H1 (cell line): ENCODE data around the gene DNAJA3.

ENCODE experiments used
- CREB1 ChIP-seq: IDR thresholded peaks from 2 replicates; pipeline ENCODE4 v1.6.1; 2012; ENCODE audit warnings: inconsistent platforms
- FOSL1 ChIP-seq: IDR thresholded peaks from 2 replicates; pipeline ENCODE4 v1.6.1; 2011; ENCODE audit warnings: mild to moderate bottlenecking, low read depth, low read length, moderate library complexity; ENCODE audit not compliant: insufficient read depth
- GTF2F1 ChIP-seq: IDR thresholded peaks from 2 replicates; pipeline ENCODE4 v1.6.1; 2012; ENCODE audit warnings: low read depth, low read length, improper control_type of control experiment, borderline replicate concordance
- MAFK ChIP-seq: IDR thresholded peaks from 2 replicates; pipeline ENCODE4 v1.6.1; 2012; ENCODE audit warnings: low read depth, mild to moderate bottlenecking, improper control_type of control experiment, low read length
- POU5F1 ChIP-seq: IDR thresholded peaks from 2 replicates; pipeline ENCODE4 v1.6.1; 2011; ENCODE audit warnings: low read depth, mild to moderate bottlenecking, low read length, moderate library complexity
- RFX5 ChIP-seq: IDR thresholded peaks from 2 replicates; pipeline ENCODE4 v1.6.1; 2011; ENCODE audit warnings: low read depth, low read length, improper control_type of control experiment, borderline replicate concordance
- SP2 ChIP-seq: IDR thresholded peaks from 2 replicates; pipeline ENCODE4 v1.6.1; 2012; ENCODE audit warnings: mild to moderate bottlenecking, low read length, inconsistent platforms
- SUZ12 ChIP-seq: fragments of 200-600 bp; sonication (generic); IDR thresholded peaks from 2 replicates; pipeline ENCODE4 v1.6.1; 2012; ENCODE audit warnings: mild to moderate bottlenecking, inconsistent platforms, low read length, moderate library complexity, mixed read lengths
- TCF12 ChIP-seq: IDR thresholded peaks from 2 replicates; pipeline ENCODE4 v1.6.1; 2011; ENCODE audit warnings: low read depth, mild to moderate bottlenecking, low read length
- TEAD4 ChIP-seq: IDR thresholded peaks from 2 replicates; pipeline ENCODE4 v1.6.1; 2012; ENCODE audit warnings: low read depth, low read length, inconsistent platforms, mixed read lengths
- YY1 ChIP-seq: IDR thresholded peaks from 2 replicates; pipeline ENCODE4 v1.6.1; 2011; ENCODE audit warnings: low read depth, mild to moderate bottlenecking, low read length
- TF ChIP-seq, protein P1 (sequence below), 3 experiments: IDR thresholded peaks; 1 replicate in 2 of 3; 2 replicates in 1 of 3; pipeline versions ENCODE4 v1.5.1 to v1.6.1; 2011; ENCODE audit warnings: low read length in 3 of 3, mild to moderate bottlenecking in 3 of 3, inconsistent platforms in 2 of 3, low read depth in 1 of 3, moderate library complexity in 1 of 3; ENCODE audit not compliant: insufficient read depth in 1 of 3; ENCODE audit errors: control extremely low read depth in 1 of 3

DNA sequence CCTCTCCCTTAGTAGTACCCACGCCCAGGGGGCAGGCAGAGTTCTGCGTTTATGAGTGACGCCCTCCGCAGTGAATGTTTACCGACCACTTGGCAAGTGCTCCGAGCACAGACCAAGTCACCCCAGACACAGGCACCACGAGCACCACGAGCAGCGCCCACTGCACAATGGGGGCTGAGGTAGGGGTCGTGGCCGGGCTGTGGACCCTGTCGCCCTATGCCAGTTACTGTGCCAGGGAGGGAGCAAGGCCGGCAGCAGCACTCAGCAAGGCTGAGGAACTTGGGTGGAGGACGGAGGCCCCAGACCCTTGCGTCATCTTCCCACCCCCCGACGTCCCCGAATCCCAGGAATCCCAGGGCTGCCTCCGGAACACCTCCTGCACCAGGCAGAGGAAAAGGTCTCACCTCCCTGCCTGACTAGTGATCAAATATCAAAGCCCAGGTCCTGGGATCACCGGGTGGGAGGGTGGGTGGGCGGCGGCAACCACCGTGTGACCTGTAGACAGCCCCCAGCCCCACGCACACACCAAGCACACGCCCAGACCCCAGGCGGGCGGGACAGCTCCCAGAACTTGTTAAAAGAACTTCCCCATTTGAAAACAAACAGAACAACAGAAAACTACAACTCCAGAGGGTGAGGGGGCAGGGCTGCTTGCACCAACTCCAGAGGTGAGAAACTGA lies 48.6 kb upstream of the DNAJA3 start:
- TF ChIP-seq SP2 (no peak), SUZ12 (no peak), FOSL1 (no peak), MAFK (no peak), TEAD4 (no peak), CREB1 (no peak), TCF12 (no peak), YY1 (no peak), GTF2F1 (no peak), RFX5 (no peak), POU5F1 (no peak)
- TF ChIP-seq, protein P1, sequence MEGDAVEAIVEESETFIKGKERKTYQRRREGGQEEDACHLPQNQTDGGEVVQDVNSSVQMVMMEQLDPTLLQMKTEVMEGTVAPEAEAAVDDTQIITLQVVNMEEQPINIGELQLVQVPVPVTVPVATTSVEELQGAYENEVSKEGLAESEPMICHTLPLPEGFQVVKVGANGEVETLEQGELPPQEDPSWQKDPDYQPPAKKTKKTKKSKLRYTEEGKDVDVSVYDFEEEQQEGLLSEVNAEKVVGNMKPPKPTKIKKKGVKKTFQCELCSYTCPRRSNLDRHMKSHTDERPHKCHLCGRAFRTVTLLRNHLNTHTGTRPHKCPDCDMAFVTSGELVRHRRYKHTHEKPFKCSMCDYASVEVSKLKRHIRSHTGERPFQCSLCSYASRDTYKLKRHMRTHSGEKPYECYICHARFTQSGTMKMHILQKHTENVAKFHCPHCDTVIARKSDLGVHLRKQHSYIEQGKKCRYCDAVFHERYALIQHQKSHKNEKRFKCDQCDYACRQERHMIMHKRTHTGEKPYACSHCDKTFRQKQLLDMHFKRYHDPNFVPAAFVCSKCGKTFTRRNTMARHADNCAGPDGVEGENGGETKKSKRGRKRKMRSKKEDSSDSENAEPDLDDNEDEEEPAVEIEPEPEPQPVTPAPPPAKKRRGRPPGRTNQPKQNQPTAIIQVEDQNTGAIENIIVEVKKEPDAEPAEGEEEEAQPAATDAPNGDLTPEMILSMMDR (IDR thresholded peaks at IDR 0.05; ENCODE audit: control extremely low read depth in 1 of 3, insufficient read depth in 1 of 3, low read depth in 1 of 3, low read length in 3 of 3), result no peak
